ENCODE data around the gene DACT2.

DACT2 gene

DNA sequence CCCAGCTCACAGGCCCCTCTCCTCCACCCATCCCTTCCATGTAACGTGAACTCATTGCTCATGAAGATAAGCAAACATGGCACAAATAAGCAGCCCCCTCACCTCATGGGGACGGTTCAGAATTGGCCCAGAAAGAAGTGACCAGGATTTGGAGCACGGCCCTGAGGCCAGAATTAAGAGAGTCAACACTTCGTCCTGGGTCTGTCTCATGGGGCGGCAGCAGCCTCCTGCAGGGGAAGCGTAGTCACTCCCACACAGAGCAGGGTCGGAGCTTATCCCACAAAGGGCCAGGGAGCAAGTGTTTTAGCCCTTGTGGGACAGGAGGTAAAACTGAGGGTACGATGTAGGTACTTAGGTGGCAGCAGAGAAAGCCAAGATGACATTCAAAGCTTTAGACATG is 28.6 kb upstream of the DACT2 start:
- DNase-seq = no peak

DNA sequence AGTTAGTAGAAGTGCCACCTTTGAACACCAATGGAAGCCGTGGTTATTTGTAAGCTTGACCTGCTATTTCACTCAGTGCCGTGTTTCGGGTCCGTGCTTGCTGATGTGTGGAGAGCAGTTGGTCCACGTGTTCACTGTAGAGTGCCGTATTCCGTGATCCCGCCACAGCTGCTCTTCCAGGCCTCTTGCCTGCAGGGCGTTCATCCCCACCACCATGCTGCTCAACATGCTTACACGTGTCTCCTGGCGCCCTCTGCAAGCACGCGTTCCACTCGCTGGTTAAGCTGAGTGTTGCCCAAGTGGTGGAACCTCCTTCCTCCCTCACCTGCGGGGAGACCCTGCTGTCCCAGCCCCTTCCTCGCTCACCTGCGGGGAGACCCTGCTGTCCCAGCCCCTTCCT is 28.0 kb upstream of the DACT2 start:
- DNase-seq = no peak

- DNase-seq = no peak
These were observed 27.5 kb upstream of the DACT2 start for GRCh38 chr6:168347053-168347452.

- no peak for DNase-seq
These were observed 26.5 kb upstream of the DACT2 start for GRCh38 chr6:168345896-168346754.

DNA sequence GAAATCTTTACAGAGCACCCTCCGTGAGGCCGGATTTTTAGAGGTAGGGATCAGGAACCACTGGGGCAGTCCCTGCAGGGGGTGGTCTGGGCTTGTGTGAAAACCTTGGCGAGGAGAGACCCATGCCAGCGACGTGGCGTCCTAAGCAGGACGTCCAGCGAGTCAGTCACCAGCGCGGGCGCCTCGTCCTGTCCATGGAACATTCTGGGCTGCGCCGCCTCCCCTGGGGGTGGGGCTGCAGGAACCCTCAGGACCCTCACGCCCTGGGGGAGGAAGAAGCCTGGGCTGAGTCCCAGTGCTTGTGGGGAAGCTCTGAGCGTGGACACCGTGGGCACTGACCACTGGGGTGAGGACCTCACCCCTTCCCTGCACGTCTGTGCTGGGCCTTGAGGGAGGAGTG is 25.7 kb upstream of the DACT2 start:
- no peak for DNase-seq

DNA sequence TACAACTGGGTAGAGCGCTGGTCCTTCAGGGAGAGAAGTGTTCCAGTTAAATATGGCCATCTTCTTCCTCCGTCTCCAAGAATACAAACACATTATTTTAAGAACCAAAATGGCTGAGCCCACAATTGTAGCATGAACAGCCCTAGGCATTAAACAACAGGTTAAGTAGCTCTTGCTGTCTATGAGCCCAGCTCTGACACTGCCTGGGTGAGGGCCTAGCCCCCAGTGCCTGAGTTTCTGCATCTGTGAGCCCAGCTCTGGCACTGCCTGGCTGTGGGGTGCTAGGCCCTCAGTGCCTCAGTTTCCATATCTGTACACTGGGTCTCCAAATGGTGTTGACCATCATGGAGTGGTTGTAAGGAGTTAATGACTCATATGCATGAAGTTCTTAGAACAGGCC is 24.8 kb upstream of the DACT2 start:
- no peak for DNase-seq

DNA sequence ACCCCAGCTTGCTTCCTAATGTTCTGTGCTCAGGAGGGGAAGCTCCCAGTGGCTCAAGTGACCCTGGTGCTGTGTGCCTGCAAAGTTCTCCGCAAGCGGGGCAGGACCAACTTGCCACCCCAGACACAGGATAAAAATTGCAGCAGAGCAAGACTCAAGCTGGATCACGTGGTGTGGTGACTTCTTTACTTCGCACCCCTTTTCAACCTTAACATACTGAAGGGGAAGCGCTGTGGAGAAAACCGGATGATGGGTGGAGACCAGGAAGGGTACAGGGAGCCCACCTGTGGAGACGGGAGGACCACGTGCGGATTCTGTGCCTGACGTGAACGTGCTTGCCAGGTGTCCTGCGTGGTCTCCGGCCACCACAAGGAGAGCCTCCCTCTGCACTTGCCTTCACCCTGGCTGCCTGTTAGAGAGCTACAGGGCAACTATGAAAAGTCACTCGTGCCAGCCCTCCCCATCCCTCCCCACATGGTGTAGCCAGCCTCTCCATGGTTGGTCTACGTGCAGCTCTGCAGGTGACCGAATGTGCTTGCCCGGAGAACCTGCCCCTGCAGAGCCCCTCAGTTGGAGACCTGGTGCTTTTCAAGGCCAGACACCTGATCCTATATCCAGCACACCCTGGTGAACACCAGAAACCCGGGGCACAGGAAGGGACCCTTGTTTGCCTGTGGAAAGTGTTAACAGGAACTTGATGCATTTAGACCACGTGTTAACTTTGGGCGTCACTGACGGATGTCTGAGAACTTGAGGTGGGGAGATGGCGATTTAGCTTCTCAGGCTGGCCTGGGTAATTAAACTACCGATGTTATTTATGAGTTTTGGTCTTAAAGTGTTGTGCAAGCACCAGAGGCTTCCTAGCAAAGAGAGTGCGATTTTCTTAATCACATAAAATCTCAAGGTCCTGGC is 23.9 kb upstream of the DACT2 start:
- DNase-seq = no peak

DNA sequence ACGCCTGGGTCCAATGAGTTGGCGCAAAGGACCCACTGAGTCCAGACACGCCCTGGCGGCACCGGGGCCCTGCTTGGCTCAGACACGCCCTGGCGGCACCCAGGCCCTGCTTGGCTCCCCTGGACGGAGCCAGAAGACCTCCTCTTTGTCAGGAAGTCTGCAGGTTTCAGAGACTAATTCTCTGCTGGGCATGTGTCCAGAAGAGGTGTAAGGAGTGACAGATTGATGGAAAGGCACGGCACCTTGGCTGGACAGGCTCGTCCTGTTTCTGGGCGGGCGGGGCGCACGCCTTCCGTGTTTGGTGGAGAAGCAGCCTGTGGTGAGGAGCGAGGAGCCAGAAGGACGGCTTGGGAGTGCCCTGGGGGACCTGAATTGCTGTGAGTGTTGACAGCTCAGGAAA is 23.1 kb upstream of the DACT2 start:
- no peak for DNase-seq

DNA sequence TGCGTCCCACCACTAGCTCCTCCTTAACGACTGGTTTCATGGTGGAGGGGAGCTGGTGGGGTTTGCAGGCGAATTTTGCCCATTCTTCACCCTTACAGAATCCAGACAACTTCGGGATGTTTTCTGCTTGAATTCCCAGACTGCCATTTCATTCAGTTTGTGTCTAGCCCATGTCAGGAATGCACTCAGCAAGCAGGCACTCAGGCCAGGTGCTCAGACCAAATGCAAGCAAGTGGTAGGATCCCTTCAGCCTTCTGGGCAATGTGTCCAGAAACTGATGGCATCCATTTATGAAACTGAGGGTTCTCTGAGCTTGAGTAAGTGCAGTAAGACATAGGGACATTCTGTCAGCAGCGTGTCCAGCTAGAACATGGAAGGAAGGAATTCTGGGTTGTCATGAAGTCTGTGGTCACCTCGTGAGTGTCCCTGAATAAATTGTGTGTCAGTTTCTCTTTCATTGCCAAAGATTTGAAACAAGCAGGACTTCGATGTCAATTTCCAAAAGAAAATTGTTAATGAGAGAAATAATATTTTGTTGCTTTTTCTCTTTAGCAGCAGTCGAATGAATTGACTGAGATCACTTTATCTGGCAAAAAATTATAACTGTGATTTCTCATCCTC is 21.8 kb upstream of the DACT2 start:
- DNase-seq = no peak

DNA sequence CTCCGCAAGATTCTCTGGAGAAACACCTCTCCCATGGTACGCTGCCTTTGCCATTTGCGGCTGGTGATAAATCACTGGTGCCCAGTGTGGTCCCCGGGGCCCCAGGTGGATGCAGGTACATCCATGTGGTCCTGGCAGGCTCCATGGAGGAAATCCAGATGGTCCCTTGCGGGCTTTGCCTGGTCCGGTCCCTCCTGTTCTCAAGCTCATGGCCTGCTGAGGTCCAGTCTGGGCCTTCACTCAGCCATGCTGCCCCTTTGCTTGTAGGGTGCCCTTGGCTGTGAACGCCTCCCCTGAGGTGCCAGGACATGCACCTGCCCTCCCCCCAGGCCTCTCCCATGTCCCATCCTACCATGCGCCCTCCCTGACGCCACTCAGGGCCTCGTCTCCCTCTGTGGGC is 21.2 kb upstream of the DACT2 start:
- no peak for DNase-seq

- DNase-seq = no peak
These were observed 19.2 kb upstream of the DACT2 start for GRCh38 chr6:168338777-168339176.

DNA sequence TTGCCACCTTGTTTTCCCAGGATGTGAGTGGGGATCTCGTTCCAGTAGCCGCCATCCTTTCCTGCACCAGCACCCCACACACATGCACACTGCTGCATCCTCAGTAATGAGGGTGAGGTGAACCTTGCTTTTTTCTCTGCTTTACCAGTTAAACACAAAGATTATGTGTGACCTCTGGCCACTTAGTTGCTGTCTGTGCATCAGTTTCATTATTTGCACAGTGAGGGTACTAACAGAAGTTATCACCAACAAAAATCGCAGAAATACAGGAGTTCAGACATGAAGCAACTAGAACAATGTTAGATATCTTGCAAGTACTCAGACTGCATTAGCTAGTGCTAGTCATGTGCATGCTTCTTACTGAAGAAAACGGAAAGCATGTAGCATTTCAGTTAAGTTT is 17.4 kb upstream of the DACT2 start:
- DNase-seq = no peak

DNA sequence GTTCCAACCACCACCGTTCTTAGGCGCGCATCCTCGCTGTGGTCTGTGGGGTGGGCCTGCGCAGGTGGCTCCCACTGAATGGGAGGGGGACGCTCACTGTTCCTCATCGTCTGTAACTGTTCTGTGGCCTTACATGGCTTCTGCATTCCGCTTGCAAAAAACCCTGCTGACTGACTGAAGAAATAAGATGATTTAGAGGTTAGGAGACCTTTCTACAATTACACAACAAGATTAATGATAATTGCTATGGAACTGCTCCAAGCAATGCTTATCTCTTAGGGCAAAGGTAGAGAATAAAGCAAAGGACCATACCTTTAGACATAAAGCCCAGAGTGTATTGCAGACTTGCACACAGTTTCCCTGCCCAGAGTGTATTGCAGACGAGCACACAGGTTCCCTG is 14.4 kb upstream of the DACT2 start:
- DNase-seq = no peak

- DNase-seq = no peak
These were observed 13.9 kb upstream of the DACT2 start for GRCh38 chr6:168333491-168333890.

DNA sequence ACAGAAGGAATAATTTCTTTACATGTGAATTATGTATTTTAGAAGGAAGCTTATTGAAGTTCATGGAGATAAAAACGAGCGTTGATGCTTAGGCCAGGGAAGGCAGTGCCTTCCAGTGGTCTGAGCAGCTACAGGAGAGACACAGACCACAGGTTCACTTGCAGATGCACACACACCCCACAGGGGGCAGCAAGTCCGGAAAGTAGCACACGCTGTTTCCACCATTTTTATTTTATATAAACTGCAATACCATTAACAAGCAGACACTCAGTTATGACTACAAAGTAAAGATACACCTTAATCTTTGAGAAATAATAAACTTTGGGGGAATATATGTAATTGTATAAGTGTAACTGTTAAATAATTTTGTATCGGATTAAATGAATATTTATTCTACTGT is 13.5 kb upstream of the DACT2 start:
- no peak for DNase-seq

DNA sequence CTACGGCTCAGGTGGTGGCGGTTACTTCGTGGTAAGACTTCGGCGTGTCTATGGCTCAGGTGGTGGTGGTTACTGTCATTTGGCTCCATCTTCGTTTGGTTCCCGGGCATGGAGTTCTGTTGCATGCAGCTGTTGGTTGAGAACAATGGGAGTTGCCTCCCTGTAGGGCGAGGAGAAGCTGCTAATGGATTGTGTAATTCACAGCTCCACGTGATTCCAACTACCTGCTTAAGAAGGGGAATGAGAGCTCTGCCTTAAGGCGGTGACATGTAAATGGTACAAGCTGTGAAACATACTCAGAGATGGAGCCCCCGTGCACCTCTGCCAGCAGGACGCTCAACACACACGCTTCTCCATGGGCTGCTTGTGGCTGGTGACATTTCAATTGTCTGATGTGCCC is 12.4 kb upstream of the DACT2 start:
- no peak for DNase-seq

GRCh38 chr6:168331058-168331457 is 11.5 kb upstream of the DACT2 start:
- DNase-seq = no peak

GRCh38 chr6:168330403-168330802 is 10.8 kb upstream of the DACT2 start:
- no peak for DNase-seq

DNA sequence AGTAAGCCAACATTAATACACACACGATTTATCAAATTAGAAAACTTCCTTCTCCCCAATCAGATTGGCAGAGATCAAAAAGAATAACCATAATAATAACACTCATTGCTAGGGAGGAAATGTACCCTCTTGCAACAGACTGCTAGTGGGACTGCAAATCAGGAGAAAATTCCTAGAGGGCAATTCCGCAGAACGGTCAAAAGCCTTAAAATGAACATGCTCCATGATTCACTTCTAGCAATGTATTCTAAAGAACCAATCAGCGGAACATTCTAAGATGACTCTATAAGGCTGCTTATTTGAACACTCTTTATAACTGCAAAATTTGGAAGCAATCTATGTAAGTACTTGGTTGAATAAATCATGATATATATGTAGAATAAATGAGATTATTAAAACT is 8.5 kb upstream of the DACT2 start:
- no peak for DNase-seq

- no peak for DNase-seq
These were observed 7.0 kb upstream of the DACT2 start for GRCh38 chr6:168326294-168327261.

DNA sequence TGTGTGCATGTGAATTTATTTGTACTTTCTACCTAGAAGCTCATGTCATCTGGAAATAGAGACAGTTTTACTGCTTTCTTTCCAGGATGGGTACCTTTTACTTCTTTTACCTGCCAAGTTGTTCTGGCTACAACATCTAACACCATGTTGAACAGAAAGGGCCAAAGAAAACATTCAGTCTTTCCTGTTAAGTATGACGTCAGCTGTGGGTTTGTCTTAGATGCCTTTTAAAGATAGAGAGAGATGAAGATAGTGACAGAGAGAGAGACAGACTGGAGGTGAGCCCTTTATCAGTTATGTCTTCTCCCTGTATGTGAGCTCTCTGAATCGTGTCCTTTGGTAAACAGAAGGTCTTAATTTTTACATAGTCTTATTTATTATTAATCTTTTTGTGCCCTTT is 3.4 kb upstream of the DACT2 start:
- DNase-seq = no peak

- DNase-seq = no peak
These were observed 1.1 kb upstream of the DACT2 start for GRCh38 chr6:168320634-168321033.

All from NCI-H774 (cell line).